Keratinocyte (primary cell): Measurements from ENCODE around the gene LEUTX.

Source experiments
- CTCF ChIP-seq, 3 experiments: IDR thresholded peaks in 1 of 3; conservative IDR thresholded peaks in 1 of 3; optimal IDR thresholded peaks in 1 of 3; 2 replicates in 2 of 3; 3 replicates in 1 of 3; pipeline versions ENCODE3 to v1.5.1; 2011; ENCODE audit warnings: low read length in 3 of 3, mild to moderate bottlenecking in 3 of 3, moderate library complexity in 2 of 3, control low read depth in 1 of 3, inconsistent platforms in 1 of 3; ENCODE audit not compliant: insufficient read depth in 2 of 3; ENCODE audit errors: extremely low read depth in 1 of 3
- EZH2 ChIP-seq: IDR thresholded peaks from one replicate; pipeline ENCODE4 v1.6.1; 2012; ENCODE audit warnings: inconsistent platforms, mild to moderate bottlenecking, low read length, moderate library complexity

DNA sequence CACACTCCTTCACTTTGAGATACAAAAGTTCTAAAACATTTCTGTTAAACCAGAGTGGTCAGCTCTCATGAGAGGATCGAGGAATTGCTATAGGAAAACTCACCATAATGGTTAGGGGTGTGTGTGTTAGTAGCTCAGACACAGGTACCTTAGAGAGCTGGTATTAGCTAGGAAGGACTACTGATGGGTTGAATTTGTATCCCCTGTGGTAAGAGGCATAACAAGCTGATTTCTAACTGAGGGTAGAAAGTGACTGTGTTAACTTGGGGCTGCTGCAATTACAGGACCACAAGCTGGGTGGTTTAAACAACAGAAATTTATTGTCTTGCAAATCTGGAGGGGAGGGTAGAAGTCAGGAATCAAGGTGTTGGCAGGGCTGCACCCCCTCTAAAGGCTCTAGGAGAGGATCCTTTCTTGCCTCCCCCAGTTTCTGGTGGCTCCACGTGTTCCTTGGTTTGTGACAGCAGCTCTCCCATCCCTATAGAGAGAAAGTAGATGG lies 17.4 kb downstream of the LEUTX start:
- TF ChIP-seq CTCF (optimal IDR thresholded peaks at IDR 0.05 in 1 of 3, IDR thresholded peaks at IDR 0.05 in 1 of 3, conservative IDR thresholded peaks at IDR 0.05 in 1 of 3; ENCODE audit: extremely low read depth in 1 of 3, insufficient read depth in 2 of 3, low read length in 3 of 3) (no peak), EZH2 (no peak)
